Endothelial cell of hepatic sinusoid (primary cell): ENCODE measurements around the gene RGN.
"Not testable (repeated sequence)": the region's sequence is repeated elsewhere in the genome, so short reads cannot be mapped to it uniquely, and the experiment has no call there.

ENCODE experiments used
- in situ Hi-C: cut with HindIII; loops from 2 replicates; pipeline ENCODE4 v1.10.0; 2017; ENCODE audit warnings: low sequenced_read_pairs

RGN gene

DNA sequence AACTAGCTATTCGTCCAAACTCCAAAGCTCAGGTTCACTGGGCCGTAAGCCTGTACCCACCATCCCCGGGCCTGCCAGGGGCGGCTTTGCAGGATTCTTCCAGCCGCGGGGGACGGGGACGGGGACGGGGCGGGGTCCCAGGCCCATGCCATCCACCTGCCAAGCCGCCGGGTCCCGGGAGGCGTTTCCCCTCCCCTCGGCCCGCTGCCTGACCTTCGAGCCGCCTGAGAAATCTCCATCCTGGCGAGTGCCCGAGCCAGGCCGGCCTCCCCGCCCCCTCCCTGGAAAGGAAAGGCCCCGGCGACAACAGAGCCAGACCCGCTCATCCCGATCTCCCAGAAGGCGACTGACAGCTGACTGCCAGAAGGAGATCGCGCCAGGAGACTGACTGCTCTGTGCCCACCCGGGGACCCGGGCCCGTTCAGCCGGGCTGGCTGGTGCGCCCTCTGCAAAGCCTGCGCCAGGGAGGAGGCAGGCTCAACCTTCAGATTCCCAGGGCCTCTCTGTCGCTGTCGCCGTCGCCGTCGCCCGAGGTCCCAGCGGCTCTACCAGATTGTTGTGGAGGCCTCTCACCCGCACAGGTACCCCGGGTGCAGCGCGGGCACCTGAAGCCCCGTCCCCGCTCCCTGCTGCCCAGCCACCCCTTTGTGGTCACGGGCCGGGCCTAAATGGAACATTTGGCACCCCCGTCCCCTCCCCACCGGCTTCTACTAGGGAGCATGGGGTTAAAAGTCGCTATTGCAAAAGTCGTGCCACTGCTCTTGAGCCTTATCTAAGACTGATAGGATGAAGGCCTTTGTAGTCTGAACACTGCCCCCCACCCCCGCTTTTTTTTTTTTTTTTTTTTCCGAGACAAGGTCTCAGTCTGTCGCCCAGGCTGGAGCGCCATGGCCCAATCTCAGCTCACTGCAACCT is at the start of gene RGN:
RGN (plus strand) TSS at position 315 of the 915 bp plus-strand sequence. CDS start 2,702 bp downstream, outside the sequence.
- in situ Hi-C loops: no loop called here

- in situ Hi-C loops: no loop called here
Measured at GRCh38 chrX:47030339-47030738, 47.9 kb upstream of the RGN start.

DNA sequence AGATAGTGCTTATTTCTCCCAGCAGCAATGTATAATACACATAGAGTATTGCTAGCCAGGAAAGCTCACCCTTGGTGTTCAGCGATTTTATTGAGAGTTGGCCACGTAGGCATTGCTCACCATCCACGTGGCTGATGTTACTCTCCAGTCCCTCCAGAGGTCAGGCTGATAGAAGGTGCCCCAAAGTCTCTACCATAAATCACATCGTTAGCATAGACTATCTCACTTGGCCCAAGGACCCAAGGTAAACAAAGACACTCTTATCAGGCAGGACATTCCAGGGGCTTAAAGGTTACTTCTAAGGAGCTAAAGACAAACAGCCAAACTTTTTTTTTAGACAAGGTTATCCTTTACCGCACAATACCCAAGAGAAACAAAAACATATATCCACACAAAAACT is 30.3 kb upstream of the RGN start:
- in situ Hi-C loops: no loop called here

DNA sequence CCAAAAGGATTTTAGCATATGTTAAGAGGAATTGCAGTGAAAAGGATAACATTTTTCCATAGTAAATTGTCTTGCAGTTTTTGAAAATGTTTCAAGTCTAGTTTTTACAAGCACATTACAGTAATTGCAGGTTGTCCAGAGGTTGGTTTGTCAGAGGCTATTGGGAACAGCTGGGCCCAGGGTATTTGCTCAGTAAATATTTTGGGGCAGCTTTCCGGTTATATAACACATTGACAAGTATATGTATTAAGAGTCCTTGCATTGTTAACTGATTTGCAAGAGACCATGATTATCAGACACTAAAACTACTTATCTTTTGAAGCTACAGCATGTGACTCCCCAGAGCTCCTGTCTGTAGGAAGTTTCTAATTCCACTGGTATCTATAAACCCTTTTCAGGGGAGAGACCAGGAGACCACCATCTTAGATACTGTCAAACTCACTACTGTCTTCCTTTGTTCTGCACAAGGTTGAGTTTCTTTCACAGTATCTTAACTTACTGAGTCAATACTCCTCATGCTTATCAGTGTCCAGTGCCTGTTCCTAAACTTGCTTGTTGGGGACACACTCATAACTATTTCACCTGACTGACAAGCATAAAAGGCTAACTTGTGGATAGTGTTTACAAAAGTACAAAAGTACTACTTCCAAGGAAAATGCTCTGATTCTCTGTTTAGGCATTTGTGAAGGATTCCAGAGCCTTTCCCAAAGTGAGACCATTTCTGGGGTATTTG is 18.9 kb upstream of the RGN start:
- in situ Hi-C loops: no loop called here

GRCh38 chrX:47060708-47061107 is 17.5 kb upstream of the RGN start:
- in situ Hi-C loops: no loop called here

DNA sequence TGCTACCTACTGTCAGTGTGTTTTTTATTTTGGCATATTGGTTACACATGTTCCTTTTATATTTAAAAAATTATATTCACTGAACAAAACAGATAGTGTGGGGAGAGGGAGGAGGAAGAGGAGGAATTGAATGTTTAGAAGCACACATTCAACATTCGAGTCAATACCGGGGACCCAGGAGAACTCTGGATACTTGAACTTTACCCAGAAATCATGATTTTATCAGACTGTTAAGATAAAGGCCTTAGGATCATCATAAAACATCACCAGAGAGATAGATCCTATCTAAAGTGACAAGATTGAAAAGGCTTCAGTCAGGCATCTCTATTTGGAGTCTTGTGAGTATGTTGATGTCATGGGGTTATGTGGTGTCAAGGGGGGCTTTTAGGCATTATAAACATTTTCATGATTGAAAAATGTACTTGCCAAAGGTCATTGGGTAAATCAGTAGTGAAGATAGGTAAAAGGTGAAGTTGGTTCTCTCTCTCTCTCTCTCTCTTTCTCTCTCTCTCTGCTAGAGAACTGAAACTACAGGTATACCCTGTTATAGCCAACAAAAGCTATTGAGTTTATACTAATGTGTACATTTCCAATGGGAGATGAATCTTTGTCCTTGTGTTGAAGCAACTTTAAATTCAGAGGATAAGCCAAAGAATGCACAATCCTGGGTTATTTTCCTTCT is 16.9 kb upstream of the RGN start:
- in situ Hi-C loops: no loop called here

- in situ Hi-C loops: no loop called here
Measured at GRCh38 chrX:47063179-47063578, 15.1 kb upstream of the RGN start.

GRCh38 chrX:47068214-47068613 is 10.0 kb upstream of the RGN start:
- in situ Hi-C loops: no loop called here

GRCh38 chrX:47068720-47069119 is 9.5 kb upstream of the RGN start:
- in situ Hi-C loops: no loop called here

DNA sequence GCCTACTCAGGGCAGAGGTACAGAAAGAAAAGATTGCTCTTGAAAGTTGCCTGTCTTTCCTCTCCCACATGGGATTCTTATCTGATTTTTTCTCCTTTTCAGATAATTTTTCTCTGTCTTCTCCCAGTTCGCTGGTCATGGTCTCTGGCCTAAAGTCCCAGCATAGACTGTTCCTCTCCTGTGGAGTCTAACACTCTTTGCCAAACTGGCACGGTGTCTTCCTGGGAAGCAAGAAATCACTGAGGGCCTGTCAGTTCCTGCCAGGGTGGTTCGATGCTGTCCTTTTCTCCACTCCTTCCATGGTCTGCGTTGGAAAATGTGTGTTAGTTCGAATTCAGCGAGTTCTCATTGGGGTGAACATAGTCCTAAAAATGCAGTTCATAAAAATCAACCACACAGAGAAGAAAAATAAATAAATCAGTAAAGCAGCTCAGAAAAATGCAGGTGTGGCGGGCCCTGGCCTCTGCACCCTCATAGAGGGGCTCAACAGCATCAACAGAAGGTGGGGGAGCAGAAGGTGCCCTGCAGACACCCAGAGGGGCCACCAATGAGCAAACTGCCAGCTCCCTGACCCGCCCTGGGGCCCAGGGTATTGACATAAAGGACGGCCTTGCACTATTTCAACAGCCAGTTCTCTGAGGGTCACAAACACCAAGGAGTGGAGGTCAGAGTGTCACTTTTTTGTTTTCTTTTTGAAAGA is 2.1 kb downstream of the RGN start:
- in situ Hi-C loops: no loop called here

DNA sequence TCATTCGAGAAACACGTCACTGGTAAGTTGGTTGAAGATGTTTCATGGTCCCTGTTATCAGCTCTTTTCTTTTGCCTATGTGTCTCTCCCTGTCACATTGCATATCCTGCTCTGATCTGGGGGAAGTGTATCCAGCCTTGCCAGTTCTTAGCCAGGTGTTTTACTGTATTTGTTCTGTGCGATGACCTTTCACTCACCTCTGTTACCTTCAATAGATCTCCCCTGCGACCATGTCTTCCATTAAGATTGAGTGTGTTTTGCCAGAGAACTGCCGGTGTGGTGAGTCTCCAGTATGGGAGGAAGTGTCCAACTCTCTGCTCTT is 2.6 kb downstream of the RGN start:
- in situ Hi-C loops: no loop called here

DNA sequence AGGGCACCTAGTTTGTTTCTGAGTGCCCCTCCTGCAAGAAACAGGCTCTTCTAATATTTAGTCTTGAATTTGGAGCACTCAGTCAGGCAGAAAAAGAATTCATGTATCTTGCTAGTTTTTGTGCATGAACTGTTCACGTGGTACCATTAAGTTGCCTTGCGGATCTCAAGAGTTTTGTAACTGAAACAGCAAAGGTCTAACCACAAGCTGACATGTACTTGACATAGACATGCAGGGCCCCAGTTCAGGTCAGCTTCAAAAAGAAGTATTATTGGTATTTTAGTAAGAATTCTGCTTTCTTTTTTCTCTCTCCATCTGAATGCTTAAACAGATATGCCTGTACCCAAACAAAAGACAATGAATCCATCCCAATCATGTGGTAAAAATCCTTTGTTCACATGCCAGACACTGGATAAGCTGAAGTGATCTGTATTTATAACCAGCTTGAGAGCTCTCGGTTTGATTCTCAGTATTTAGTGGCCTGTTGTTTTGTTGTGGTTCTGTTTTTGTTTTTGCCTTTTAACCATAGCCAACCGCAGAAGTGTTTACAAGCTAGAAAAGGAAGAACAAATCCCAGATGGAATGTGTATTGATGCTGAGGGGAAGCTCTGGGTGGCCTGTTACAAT is 13.0 kb downstream of the RGN start:
- in situ Hi-C loops: no loop called here

DNA sequence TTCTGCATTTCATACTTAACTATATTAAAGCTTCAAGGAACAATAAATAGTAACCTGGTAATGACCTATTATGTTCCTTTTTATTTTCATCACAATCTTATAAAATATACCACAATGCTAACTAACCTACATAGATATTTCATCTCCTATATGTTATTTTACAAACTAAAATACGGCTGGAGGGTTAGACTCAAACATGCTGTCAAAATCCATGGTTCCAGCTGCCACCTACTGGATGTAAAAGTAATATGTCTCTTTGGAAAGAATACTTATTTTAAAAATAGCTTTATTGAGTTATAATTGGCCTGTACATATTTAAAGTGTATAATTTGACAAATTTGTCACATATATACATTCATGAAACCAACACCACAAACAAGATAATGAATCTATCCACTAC is 15.0 kb downstream of the RGN start:
- in situ Hi-C loops: no loop called here

GRCh38 chrX:47093860-47094259 is 15.6 kb downstream of the RGN start:
- in situ Hi-C loops: no loop called here

DNA sequence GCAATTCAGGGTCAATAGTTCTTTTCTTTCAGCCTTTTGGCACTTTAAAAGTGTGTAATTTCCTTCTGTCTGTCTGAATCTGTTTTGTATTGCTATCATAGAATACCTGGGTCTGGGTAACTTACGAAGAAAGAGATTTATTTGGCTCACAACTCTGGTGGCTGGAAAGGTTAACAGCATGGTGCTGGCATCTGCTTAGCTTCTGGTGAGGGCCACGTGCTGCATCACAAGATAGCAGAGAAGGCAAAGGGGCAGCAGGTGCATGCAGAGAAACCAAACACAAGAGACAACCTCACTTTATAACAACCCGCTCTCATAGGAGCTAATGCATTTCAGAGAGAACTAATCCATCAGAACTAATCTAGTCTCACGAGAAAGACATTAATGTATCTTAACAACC is 18.8 kb downstream of the RGN start:
- in situ Hi-C loops: no loop called here

- in situ Hi-C loops: no loop called here
Measured at GRCh38 chrX:47098338-47099094, 20.3 kb downstream of the RGN start.

DNA sequence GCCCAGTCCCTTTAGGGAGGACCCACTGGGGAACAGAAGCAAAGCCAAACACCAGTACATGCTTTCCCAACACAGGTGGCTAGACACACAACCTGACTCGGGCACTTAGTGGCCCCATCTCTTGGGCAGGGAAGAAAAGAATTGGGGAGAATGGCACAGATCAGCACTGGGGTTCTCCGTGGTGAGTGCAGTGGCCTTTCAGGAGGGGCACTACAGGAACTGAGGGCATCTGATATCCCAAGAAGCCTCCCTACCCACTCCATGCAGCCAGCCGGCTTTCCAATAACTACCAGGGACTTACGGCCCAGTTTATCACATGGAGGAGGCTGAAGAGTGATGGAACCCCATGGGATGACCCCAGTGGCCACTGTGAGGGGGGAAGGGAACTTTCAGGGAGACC is 23.0 kb downstream of the RGN start:
- in situ Hi-C loops: no loop called here

DNA sequence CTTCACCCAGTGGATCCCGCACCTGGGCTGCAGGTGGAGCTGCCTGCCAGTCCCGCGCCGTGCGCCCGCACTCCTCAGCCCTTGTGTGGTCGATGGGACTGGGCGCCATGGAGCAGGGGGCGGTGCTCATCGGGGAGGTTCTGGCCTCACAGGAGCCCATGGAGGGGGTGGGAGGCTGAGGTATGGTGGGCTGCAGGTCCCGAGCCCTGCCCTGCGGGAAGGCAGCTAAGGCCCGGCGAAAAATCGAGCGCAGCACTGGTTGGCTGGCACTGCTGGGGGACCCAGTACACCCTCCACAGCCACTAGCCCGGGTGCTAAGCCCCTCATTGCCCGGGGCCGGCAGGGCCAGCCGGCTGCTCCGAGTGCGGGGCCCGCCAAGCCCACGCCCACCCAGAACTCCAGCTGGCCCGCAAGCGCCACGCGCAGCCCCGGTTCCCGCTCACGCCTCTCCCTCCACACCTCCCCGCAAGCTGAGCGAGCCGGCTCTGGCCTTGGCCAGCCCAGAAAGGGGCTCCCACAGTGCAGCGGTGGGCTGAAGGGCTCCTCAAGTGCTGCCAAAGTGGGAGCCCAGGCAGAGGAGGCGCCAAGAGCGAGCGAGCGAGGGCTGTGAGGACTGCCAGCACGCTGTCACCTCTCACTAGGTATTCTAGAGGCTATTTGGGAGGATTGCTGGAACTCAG is 32.8 kb downstream of the RGN start:
- in situ Hi-C loops: not testable (repeated sequence)

GRCh38 chrX:47112316-47112954 is 34.2 kb downstream of the RGN start:
- in situ Hi-C loops: no loop called here
